GM23338 (cell line): Measurements from ENCODE around the gene CRACDL.

Experiments used
- CTCF ChIP-seq, 2 experiments: fragments of 200-600 bp in 1 of 2; sonication (generic) in 1 of 2; conservative IDR thresholded peaks; 2 replicates each; pipeline versions ENCODE4 v1.5.1 to v1.6.1; 2016 to 2017; ENCODE audit warnings: antibody characterized with exemption in 2 of 2, low read depth in 2 of 2, mild to moderate bottlenecking in 2 of 2, moderate library complexity in 1 of 2
- EZH2 ChIP-seq: fragments of 200-600 bp; sonication (generic); IDR thresholded peaks from one replicate; pipeline ENCODE4 v1.8.0; 2017; ENCODE audit warnings: antibody characterized with exemption, mild to moderate bottlenecking, low read depth; ENCODE audit not compliant: unreplicated experiment
- POLR2AphosphoS5 ChIP-seq: IDR thresholded peaks from 2 replicates; pipeline ENCODE4 v1.6.1; 2016; ENCODE audit warnings: antibody characterized with exemption, low read depth

- TF ChIP-seq CTCF (conservative IDR thresholded peaks at IDR 0.05; ENCODE audit: low read depth in 2 of 2) (no peak), POLR2AphosphoS5 (no peak), EZH2 (no peak)
Observed at GRCh38 chr2:98896944-98897343, 39.1 kb downstream of the CRACDL start.
